ENCODE data around the gene UMAD1. TPM values are rescaled to one million over a fixed set of nuclear protein-coding genes. Genes with fewer than 3 reads are reported as not detected.

UMAD1 gene
- total RNA-seq, 1 donor from 2014 or later: 9.3 TPM

DNA sequence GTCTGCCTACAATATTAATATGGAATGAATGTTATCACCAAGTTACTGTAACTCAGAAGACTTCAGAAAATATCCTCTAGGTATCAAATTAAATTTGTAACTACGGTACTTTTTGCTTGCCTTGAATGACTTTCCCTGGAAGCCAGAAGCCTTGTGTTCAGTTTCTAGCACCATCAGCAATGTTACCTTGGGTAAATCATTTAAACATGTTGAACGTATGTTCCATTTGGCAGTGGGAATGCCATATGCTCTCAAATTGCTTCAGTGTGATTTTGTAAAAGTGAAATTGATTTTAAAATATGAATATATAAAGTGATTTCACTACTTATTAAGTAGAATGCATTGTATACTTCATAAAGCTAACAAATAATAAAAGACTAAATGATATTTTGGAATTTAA, 66.7 kb downstream of the UMAD1 start:
- H3K4me3 Mint-ChIP-seq (ENCODE audit: unreplicated experiment): no peak overlapping the region
- H3K36me3 Mint-ChIP-seq (ENCODE audit: low read depth, unreplicated experiment): no peaks in the 10 kb centered on the region
- FAIRE-seq (no peak), DNase-seq (ENCODE audit: low read depth) (no peak)
- H3K36me3 ChIP-seq (ENCODE audit: insufficient read depth, low read length): no peaks in the 10 kb centered on the region
- no peaks in the 10 kb centered on the region for H3K27me3 ChIP-seq (ENCODE audit: insufficient read depth, low read length)
- no peaks in the 10 kb centered on the region for H3K9me3 ChIP-seq (ENCODE audit: insufficient read depth, low read depth, low read length)
- H3K4me1 Mint-ChIP-seq (ENCODE audit: low read depth, unreplicated experiment): peaks cover 34% of the 10 kb centered on the region
- peaks cover 12% of the 10 kb centered on the region for H3K4me1 ChIP-seq (ENCODE audit: insufficient read depth, low read length)
- no peak overlapping the region for H3K4me3 ChIP-seq (ENCODE audit: insufficient read depth, low read depth, low read length)
- H3K79me2 ChIP-seq (ENCODE audit: insufficient read depth, low read length): no peaks in the 10 kb centered on the region
- peak overlapping the region; percentile 69 for H3K4me2 ChIP-seq (ENCODE audit: low read length)
- H2AFZ ChIP-seq (ENCODE audit: low read depth, low read length): no peak overlapping the region
- peak overlapping the region; percentile 86 for H3K27ac Mint-ChIP-seq (ENCODE audit: unreplicated experiment)
- peak overlapping the region; percentile 21 for H3K27ac ChIP-seq (ENCODE audit: low read depth, low read length)
- H3K9ac ChIP-seq (ENCODE audit: low read length): no peak overlapping the region
- TF ChIP-seq, protein P1, sequence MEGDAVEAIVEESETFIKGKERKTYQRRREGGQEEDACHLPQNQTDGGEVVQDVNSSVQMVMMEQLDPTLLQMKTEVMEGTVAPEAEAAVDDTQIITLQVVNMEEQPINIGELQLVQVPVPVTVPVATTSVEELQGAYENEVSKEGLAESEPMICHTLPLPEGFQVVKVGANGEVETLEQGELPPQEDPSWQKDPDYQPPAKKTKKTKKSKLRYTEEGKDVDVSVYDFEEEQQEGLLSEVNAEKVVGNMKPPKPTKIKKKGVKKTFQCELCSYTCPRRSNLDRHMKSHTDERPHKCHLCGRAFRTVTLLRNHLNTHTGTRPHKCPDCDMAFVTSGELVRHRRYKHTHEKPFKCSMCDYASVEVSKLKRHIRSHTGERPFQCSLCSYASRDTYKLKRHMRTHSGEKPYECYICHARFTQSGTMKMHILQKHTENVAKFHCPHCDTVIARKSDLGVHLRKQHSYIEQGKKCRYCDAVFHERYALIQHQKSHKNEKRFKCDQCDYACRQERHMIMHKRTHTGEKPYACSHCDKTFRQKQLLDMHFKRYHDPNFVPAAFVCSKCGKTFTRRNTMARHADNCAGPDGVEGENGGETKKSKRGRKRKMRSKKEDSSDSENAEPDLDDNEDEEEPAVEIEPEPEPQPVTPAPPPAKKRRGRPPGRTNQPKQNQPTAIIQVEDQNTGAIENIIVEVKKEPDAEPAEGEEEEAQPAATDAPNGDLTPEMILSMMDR (IDR thresholded peaks at IDR 0.05; ENCODE audit: insufficient read depth, low read depth, low read length): no peak
- no peaks in the 10 kb centered on the region for H3K27me3 Mint-ChIP-seq (ENCODE audit: low read depth, unreplicated experiment)
- H3K9me3 Mint-ChIP-seq (ENCODE audit: unreplicated experiment): no peaks in the 10 kb centered on the region
- no peaks in the 10 kb centered on the region for H4K20me1 ChIP-seq (ENCODE audit: insufficient read depth, low read length)

DNA sequence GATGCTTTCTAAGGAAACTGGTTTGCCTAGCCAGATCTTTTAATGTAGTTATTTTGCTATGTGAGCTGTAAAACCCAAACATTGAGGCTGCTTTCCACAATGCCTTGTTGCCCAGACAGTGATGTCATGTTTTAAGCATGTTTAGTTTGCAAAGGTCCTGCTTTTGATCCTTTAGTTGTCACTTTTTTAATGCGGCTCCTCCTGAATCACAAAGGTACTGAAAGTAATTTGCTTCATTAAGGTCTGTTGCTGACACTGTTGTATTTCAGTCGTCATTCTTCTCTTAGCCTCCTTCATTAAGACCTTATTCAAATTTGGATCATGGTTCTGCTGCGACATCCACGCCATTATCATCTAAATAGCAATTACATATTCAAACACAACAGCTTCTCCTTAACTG, 67.3 kb downstream of the UMAD1 start:
- Histone ChIP-seq H3K4me1 (ENCODE audit: insufficient read depth, low read length) (peaks cover 12% of the 10 kb centered on the region), H3K4me3 (ENCODE audit: insufficient read depth, low read depth, low read length) (peak overlapping the region; percentile 9), H3K27ac (ENCODE audit: low read depth, low read length) (peak overlapping the region; percentile 21), H3K79me2 (ENCODE audit: insufficient read depth, low read length) (no peaks in the 10 kb centered on the region), H2AFZ (ENCODE audit: low read depth, low read length) (peak overlapping the region; percentile 33), H3K9ac (ENCODE audit: low read length) (peak overlapping the region; percentile 6), H3K4me2 (ENCODE audit: low read length) (peak overlapping the region; percentile 69), H4K20me1 (ENCODE audit: insufficient read depth, low read length) (no peaks in the 10 kb centered on the region), H3K9me3 (ENCODE audit: insufficient read depth, low read depth, low read length) (no peaks in the 10 kb centered on the region), H3K27me3 (ENCODE audit: insufficient read depth, low read length) (no peaks in the 10 kb centered on the region), H3K36me3 (ENCODE audit: insufficient read depth, low read length) (no peaks in the 10 kb centered on the region)
- H3K9me3 Mint-ChIP-seq (ENCODE audit: unreplicated experiment): no peaks in the 10 kb centered on the region
- peak; percentile 43 for FAIRE-seq
- H3K27me3 Mint-ChIP-seq (ENCODE audit: low read depth, unreplicated experiment): no peaks in the 10 kb centered on the region
- peaks cover 34% of the 10 kb centered on the region for H3K4me1 Mint-ChIP-seq (ENCODE audit: low read depth, unreplicated experiment)
- TF ChIP-seq, protein P1 (IDR thresholded peaks at IDR 0.05; ENCODE audit: insufficient read depth, low read depth, low read length): no peak
- no peak for TF ChIP-seq EZH2 (IDR thresholded peaks at IDR 0.05; ENCODE audit: insufficient read depth, low read length)
- no peaks in the 10 kb centered on the region for H3K36me3 Mint-ChIP-seq (ENCODE audit: low read depth, unreplicated experiment)
- peak; percentile 75 for DNase-seq (ENCODE audit: low read depth)
- peak overlapping the region; percentile 43 for H3K4me3 Mint-ChIP-seq (ENCODE audit: unreplicated experiment)
- peak overlapping the region; percentile 82 for H3K27ac Mint-ChIP-seq (ENCODE audit: unreplicated experiment)

DNA sequence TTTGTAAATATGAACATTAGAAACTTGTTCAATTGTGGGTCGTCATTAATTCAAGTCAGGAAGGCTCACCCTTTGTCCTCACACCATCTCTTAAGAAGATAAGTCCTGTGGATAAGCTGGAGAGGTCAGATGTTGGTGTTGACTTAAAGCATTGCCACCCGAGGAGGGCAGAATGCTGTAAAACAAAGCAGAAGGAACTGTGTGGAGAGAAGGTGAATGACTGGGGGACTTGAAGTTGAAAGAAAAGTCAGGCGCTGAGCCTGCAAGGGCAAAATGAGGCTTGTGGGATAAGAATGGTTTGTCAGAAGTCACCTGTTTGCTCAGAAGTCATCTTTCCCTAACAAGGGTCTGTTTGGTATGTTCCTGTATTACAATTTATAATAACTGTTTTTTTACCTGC, 68.7 kb downstream of the UMAD1 start:
- H3K4me1 Mint-ChIP-seq (ENCODE audit: low read depth, unreplicated experiment): peaks cover 34% of the 10 kb centered on the region
- H3K79me2 ChIP-seq (ENCODE audit: insufficient read depth, low read length): no peaks in the 10 kb centered on the region
- H3K36me3 Mint-ChIP-seq (ENCODE audit: low read depth, unreplicated experiment): no peaks in the 10 kb centered on the region
- FAIRE-seq (no peak), DNase-seq (ENCODE audit: low read depth) (no peak)
- no peaks in the 10 kb centered on the region for H3K9me3 Mint-ChIP-seq (ENCODE audit: unreplicated experiment)
- H3K4me3 Mint-ChIP-seq (ENCODE audit: unreplicated experiment): no peak overlapping the region
- no peak overlapping the region for H3K4me2 ChIP-seq (ENCODE audit: low read length)
- H3K27me3 Mint-ChIP-seq (ENCODE audit: low read depth, unreplicated experiment): no peaks in the 10 kb centered on the region
- no peak overlapping the region for H2AFZ ChIP-seq (ENCODE audit: low read depth, low read length)
- no peak overlapping the region for H3K27ac ChIP-seq (ENCODE audit: low read depth, low read length)
- H4K20me1 ChIP-seq (ENCODE audit: insufficient read depth, low read length): no peaks in the 10 kb centered on the region
- H3K27me3 ChIP-seq (ENCODE audit: insufficient read depth, low read length): no peaks in the 10 kb centered on the region
- H3K9me3 ChIP-seq (ENCODE audit: insufficient read depth, low read depth, low read length): no peaks in the 10 kb centered on the region
- no peak overlapping the region for H3K9ac ChIP-seq (ENCODE audit: low read length)
- no peak overlapping the region for H3K4me3 ChIP-seq (ENCODE audit: insufficient read depth, low read depth, low read length)
- H3K27ac Mint-ChIP-seq (ENCODE audit: unreplicated experiment): peak overlapping the region; percentile 80
- H3K4me1 ChIP-seq (ENCODE audit: insufficient read depth, low read length): peaks cover 12% of the 10 kb centered on the region
- TF ChIP-seq EZH2 (IDR thresholded peaks at IDR 0.05; ENCODE audit: insufficient read depth, low read length): no peak
- TF ChIP-seq, protein P1 (IDR thresholded peaks at IDR 0.05; ENCODE audit: insufficient read depth, low read depth, low read length): no peak
- no peaks in the 10 kb centered on the region for H3K36me3 ChIP-seq (ENCODE audit: insufficient read depth, low read length)
